Glomerular endothelial cell (primary cell): ENCODE measurements around the gene PRDM16. TPM values are rescaled to one million over a fixed set of nuclear protein-coding genes. Genes with fewer than 3 reads are reported as not detected.
"Not testable (repeated sequence)": the region's sequence is repeated elsewhere in the genome, so short reads cannot be mapped to it uniquely, and the experiment has no call there.

ENCODE experiments used
- DNase-seq: peaks from one replicate; pipeline ENCODE4 v3.0.0-alpha.2; 2011; ENCODE audit warnings: low read depth, low spot score; ENCODE audit errors: extremely low read depth
- total RNA-seq: library from RNA; depleted of rRNA; stranded (reverse); fragments of >200 nt; gene quantifications from 2 replicates; pipeline ENCODE4 v1.2.3, GENCODE V29; 2015

The PRDM16 gene
- total RNA-seq, 1 donor from 2014 or later: 0.12 TPM

- DNase-seq: no peak
Measured at GRCh38 chr1:3080053-3080955, 11.3 kb downstream of the PRDM16 start.

- DNase-seq: no peak
Measured at GRCh38 chr1:3081171-3081683, 12.2 kb downstream of the PRDM16 start.

GRCh38 chr1:3082051-3082450 is 13.0 kb downstream of the PRDM16 start:
- DNase-seq: no peak

- DNase-seq: no peak
Measured at GRCh38 chr1:3082571-3083516, 13.8 kb downstream of the PRDM16 start.

GRCh38 chr1:3084154-3084553 is 15.2 kb downstream of the PRDM16 start:
- no peak for DNase-seq

GRCh38 chr1:3084726-3085125 is 15.7 kb downstream of the PRDM16 start:
- DNase-seq: no peak

- no peak for DNase-seq
Measured at GRCh38 chr1:3085721-3086120, 16.7 kb downstream of the PRDM16 start.

- DNase-seq: no peak
Measured at GRCh38 chr1:3086272-3086974, 17.4 kb downstream of the PRDM16 start.

GRCh38 chr1:3087049-3087448 is 18.0 kb downstream of the PRDM16 start:
- DNase-seq: no peak

- DNase-seq: not testable (repeated sequence)
Measured at GRCh38 chr1:3087946-3088668, 19.1 kb downstream of the PRDM16 start.

- no peak for DNase-seq
Measured at GRCh38 chr1:3089490-3089889, 20.5 kb downstream of the PRDM16 start.

GRCh38 chr1:3091334-3091733 is 22.3 kb downstream of the PRDM16 start:
- DNase-seq: no peak

GRCh38 chr1:3092530-3092929 is 23.5 kb downstream of the PRDM16 start:
- no peak for DNase-seq

- no peak for DNase-seq
Measured at GRCh38 chr1:3093898-3094626, 25.1 kb downstream of the PRDM16 start.

- DNase-seq: no peak
Measured at GRCh38 chr1:3094863-3095780, 26.1 kb downstream of the PRDM16 start.

- DNase-seq: no peak
Measured at GRCh38 chr1:3096345-3096744, 27.3 kb downstream of the PRDM16 start.

GRCh38 chr1:3097231-3097630 is 28.2 kb downstream of the PRDM16 start:
- DNase-seq: no peak

GRCh38 chr1:3097861-3098260 is 28.9 kb downstream of the PRDM16 start:
- no peak for DNase-seq
